Globus pallidus (tissue), 1 donor: Measurements from ENCODE around the gene ZMYM4.
"Not testable (repeated sequence)": the region's sequence is repeated elsewhere in the genome, so short reads cannot be mapped to it uniquely, and the experiment has no call there.

Experiments
- DNase-seq: peaks from one replicate; pipeline ENCODE4 v3.0.0-alpha.2; 2015; ENCODE audit warnings: low spot score

The ZMYM4 gene

DNA sequence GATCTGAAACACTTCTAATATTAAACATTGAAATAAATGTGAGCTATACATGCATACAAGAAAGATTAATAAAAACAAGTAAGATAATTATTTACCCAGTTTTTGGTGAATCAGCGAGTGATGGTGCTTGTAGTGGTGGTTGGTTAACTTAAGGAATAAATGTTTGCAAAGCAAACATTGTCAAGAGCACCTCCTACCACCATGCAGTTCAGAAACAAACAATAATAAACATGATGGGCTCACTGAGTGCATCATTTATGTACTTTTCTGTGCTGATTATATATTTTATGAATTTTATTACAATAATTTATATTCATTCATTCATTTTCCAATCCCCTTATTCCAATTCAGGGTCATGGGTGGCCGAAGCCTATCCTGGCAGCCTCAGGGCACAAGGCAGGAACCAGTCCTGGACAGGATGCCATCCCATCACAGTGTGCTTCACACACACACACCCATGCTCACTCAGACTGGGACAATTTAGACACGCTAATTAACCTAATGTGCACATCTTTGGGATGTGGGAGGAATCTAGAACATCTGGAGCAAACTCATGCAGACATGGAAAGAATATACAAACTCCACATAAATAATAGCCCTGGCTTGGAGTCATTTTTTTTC is 57.8 kb downstream of the ZMYM4 start:
- DNase-seq: no peak

DNA sequence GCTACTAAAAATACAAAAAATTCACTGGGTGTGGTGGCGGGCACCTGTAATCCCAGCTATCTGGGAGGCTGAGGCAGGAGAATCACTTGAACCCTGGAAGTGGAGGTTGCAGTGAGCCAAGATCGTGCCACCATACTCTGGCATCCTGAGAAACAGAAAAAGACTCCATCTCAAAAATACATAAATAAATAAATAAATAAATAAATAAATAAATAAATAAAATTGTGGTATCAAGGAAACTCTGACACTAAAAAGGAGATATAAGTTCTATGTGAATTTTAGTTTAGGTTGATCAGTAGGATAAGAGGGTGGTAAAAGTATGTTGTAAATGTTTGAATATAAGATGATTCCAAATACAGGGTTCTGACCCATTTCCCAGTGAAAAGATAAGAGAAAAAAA is 63.1 kb downstream of the ZMYM4 start:
- not testable (repeated sequence) for DNase-seq

DNA sequence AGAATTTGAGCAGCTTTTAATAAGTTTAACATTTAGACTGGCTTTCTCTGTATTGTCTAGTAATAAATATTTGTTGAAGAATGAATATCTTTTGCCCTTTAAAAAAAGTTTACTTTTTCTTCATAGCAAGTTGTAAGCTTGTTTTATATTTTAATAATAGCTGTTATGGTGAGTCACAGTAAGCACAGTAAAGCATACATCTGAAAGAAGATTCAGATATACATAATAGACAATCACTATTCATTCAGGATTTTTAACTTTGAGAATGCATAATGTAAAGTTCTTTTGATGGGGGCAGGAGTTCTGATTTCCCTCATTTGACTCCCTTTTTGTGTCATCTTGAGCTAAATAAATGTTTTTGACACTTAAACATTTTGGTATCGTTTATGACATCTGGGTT is 66.0 kb downstream of the ZMYM4 start:
- no peak for DNase-seq

DNA sequence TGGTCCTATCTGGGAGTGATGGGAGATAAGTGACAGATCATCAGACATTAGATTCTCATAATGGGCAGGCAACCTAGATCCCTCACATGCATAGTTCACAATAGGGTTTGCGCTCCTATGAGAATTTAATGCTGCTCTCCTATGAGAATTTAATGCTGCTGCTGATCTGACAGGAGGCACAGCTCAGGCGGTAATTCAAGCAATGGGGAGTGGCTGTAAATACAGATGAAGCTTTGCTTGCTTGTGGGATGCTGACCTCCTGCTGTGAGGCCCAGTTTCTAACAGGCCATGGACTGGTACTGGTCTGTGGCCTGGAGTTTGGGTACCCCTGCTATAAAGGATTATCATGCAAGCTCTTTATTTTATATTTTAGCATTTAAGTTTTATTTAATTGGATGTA is 72.0 kb downstream of the ZMYM4 start:
- DNase-seq: no peak

DNA sequence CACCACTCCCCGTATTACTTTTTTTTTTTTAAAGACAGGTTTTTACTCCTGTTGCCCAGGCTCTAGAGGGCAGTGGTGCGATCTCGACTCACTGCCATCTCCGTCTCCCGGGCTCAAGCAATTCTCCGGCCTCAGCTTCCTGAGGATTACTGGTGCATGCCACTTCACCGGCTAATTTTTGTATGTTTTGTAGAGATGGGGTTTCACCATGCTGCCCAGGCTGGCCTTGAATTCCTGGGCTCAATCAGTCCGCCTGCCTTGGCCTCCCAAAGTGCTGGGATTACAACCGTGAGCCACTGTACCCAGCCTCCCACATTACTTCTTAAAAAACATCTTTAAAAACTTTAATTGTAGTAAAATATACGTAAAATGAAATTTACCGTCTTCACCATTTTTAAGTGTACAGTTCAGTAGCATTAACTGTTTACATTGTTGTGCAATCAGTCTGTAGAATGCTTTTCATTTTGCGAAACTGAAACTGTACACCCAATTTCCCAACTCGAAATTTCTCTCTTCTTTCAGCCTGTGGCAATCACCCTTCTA is 77.0 kb downstream of the ZMYM4 start:
- DNase-seq: no peak

DNA sequence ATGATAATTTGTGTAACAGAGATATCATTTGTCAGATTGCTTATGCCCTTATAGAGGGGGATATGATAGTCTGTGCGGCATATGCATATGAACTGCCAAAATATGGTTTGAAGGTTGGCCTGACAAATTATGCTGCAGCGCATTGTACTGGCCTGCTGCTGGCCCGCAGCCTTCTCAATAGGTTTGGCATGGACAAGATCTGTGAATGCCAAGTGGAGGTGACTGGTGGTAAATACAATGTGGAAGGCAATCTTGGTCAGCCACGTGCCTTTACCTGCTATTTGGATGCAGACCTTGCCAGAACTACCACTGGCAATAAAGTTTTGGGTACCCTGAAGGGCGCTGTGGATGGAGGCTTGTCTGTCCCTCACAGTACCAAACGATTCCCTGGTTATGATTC is 82.4 kb downstream of the ZMYM4 start:
- DNase-seq: no peak

DNA sequence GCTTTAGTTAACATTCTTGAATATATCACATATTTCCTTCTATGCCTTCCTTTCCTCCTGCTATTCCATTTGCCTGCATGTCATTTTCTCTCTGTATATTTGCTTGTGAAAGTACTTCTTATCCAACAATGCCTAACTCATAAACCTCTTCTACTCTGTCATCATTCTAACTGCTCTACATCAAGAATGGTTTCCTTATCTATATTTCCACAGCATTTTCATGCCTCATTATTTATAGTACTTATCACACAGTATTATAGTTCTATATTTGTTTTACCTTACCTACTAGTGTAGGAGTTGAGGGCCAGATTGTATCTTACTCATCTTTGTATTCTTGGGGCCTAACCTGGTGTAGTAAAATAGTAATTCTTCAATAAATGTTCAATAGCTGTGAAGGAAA is 91.5 kb downstream of the ZMYM4 start:
- DNase-seq: no peak

DNA sequence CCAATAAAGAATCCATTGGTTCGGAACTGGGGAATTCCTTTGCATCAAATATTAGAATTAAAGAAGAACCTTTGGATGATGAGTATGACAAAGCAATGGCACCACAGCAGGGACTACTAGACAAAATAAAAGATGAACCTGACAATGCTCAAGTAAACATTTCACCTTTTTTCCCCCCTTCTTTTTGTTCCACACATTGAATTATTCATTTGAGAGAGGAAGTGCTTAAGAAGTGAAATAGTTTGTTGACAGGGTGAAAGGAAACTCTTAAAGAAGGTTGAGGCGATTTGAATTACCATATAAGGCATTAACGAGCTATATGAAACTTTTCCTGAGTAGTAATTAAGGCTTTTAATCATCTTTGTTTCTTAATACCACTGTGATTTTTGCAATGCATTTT is 93.1 kb downstream of the ZMYM4 start:
- no peak for DNase-seq

DNA sequence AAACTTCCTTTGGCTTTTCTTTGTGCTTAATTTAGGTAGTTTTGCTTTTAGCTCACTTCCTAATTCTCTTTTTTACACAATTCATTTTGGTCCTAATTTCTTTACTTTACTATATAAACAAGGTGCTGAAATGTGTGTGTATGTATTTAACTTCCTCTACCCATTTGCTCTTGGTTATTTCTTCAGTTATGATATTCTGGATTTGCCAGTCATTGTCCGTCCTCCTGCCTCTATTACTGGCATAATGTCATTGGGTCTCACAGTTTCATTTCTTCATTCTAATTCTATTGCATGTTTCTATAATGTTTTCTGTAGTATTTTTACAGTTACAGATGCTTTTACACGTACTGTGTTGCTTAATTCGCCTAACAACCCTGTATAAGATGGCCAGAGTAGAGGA is 96.2 kb downstream of the ZMYM4 start:
- no peak for DNase-seq

DNA sequence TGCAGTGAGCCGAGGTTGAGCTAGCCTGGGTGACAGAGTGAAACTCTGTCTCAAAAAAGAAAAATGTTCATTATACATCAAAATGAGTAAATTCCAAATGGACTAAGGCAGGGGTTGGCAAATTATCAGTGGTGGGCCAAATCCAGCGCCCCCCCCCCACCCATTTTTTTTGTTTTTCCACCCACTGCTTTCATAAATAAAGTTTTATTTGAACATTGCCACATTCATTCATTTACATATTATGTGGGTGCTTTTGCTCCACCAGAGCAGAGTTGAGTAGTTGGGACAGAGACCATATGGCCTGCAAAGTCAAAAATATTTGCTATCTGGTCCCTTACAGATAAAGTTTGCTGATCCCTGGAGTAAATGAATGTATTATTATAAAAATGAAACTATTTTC is 99.4 kb downstream of the ZMYM4 start:
- no peak for DNase-seq

DNA sequence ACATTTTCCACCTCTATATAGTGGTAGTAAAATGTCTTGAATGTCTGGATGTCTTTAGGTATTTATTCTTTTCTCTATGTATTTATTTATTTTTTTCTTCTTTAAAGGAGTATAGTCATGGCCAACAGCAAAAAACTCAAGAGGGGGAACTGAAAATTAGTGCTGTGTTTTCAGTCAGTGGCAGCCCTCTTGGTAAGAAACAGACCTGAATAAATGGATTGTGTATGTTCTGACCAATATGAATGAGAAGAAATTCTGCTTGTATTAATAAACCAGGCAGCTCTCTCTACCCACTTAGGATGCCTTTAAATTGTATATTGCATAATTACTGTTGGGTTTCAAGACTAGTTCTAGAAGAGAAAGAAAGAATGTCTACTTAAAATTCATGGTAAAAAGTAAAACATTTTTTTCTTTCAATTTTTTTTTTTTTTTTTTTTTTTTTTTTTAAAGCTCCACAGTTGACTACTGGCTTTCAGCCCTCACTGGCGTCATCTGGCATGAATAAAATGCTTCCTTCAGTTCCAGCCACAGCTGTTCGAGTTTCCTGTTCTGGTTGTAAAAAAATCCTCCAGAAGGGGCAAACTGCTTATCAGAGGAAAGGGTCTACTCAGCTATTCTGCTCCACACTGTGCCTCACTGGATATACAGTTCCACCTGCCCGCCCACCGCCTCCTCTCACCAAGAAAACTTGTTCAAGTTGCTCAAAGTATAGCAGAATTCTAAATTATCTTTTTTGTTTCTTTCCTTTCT is 101.6 kb downstream of the ZMYM4 start:
- DNase-seq: peak; percentile 85

DNA sequence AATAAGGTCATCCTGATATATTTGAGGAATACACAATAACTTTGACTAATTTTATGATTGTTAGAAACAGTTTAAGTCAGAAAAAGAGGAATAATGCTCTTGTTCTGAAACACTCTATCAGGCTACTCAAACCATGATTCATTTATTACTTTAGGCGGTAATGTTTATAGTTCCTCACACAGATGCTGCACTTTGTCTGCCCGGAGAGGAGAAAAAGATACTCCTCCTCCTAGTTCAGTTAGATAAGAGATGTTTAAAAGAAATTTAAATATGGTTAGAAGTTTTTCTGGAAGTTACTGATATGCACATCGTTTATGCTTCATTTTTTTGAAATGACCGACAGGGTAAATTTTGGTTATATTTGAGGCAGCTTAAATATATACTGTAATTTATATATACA is 103.0 kb downstream of the ZMYM4 start:
- no peak for DNase-seq

DNA sequence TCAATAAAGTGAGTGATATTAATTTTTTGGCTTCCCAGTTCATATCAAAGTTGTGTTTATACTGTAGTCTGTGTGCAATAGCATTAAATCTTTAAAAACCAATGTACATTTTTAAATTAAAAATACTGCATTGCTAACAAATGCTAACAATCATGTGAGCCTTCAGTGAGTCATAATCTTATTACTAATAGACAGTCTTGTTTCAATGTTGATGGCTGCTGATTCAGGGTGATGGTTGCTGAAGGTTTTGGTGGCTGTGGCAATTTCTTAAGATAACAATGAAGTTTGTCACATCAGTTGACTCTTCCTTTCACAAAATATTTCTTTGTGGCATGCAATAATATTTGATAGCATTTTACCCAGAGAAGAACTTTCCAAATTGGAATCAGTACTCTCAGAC is 109.0 kb downstream of the ZMYM4 start:
- no peak for DNase-seq

DNA sequence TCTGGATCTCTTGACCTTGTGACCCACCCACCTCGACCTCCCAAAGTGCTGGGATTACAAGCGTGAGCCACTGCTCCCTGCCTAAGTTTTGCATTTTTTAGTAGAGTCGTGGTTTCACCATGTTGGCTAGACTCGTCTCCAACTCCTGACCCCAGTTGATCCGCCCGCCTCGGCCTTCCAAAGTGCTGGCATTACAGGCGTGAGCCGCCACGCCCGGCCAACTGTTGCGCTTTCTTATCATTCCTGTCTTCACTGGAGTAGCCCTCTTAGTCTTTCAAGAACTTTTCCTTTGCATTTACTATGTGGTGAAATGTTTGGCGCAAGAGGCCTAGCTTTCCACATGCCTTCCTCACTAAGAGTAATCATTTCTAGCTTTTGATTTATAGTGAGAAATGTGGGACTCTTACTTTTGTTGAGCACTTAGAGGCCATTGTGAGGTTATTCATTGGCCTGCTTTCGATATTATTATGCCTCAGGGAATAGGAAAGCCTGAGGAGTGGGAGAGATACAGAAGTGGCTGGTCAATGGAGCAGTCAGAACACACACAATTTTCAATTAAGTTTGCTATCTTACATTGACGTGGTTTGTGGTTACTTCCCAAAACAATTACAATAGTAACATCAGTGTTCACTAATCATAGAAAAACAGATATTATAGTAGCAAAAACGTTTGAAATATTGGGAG is 111.0 kb downstream of the ZMYM4 start:
- DNase-seq: no peak

DNA sequence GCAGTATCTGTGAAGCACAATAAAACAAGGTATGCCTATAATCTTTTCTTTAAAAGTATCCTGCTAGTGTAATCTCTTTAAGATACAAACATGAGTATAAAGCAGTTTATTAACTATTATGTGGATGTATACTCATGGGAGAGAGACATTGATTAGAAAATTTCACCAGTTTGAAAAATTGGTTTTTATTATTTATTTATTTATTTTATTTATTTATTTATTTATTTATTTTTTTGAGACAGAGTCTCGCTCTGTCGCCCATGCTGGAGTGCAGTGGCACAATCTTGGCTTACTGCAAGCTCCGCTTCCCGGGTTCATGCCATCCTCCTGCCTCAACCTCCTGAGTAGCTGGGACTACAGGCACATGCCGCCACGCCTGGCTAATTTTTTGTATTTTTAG is 111.6 kb downstream of the ZMYM4 start:
- DNase-seq: not testable (repeated sequence)

DNA sequence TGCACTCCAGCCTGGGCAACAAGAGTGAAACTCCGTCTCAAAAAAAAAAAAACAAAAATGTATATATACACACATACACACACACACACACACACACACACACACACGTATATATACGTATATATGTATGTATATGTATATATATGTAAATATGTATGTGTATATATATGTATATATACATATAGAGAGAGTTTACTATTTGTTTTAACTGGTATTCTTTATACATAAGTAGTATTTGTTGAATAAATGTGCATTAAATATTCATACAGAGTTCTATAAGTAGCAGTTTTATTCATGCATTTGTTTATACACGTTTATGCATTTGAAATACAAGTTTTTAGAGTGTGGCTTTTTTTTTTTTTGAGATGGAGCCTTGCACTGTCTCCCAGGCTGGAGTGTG is 113.6 kb downstream of the ZMYM4 start:
- DNase-seq: no peak

DNA sequence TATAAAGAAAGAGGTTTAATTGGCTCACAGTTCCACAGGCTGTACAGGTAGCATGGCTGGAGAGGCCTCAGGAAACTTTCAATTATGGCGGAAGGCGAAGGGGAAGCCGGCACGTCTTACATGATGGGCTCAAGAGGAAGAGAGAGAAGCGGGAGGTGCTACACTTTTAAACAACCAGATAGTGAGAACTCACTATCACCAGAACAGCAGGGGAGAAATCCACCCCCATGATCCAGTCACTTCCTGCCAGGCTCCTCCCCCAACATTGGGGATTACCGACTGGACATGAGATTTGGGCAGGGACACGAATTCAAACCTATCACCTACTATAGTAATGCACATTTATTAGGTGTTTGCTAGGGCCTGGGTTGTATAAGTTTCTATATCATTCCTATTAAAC is 117.8 kb downstream of the ZMYM4 start:
- no peak for DNase-seq

DNA sequence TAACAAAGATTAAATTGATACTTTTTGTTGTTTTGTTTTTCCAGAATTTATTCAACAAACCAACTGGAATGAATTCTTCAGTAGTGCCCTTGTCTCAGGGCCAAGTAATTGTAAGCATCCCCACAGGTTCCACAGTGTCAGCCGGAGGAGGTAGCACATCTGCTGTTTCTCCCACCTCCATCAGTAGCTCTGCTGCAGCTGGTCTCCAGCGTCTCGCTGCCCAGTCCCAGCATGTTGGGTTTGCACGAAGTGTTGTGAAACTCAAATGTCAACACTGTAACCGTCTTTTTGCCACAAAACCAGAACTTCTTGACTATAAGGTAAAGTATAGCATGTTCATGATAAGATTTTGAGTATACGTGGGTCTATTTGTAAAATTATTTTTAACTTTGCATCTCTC is 118.5 kb downstream of the ZMYM4 start:
- no peak for DNase-seq

DNA sequence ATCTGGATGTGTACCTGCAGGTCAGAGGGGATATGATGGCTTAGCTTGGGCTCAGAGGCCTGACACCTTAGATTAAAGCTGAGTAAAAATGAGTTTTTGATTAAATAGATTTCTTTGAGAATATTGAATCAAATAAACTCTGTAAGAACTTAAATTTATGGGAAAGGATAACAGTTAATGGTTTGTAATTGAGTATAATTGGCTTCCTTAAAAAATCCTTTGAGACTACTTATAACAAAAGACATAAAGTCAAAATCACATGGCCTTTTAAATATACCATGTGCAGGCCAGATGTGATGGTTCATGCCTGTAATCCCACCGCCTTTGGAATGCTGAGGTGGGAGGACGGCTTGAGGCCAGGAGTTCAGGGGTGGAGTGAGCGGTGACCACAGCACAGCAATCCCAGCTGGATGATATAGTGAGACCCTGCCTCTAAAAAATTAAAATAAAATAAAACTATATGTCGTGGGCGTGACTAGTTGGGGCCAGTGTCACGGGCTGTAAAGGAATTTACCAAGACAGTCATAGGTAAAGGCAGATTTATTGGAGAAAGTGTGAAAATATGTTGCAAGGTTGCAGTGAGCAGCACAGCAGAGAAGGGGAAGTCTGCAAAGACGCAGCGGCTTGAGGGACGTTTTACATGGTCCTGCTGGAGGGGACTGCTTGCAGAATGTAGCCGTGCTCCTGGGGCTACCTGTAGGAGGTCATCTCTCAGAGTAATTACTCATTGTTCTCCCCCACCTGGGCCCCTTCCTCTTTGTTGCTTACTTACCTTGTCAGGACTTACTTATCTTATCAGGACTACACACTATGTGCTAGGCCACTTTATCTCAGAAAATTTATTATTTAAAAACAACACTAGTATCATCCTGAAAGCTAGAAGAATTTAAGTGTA is 122.3 kb downstream of the ZMYM4 start:
- no peak for DNase-seq

DNA sequence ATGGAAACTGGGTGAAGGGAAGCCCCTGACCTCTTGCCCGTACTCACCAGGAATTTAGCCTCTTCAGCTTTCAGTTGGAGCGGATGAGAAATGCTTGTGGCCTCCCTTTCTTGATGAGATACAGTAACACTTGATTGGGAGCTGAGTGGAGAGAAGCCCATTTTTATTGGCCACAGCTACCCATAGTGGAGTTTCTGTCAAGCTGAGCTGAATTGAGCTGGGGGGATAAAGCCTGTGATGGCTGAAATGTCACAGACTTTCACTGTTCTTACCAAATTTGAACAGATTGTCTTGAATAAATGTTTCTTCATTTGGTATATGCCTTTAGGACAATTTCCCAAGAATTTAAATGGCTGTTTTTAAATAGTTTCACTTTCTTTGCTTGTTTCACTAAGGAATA is 125.9 kb downstream of the ZMYM4 start:
- DNase-seq: no peak

DNA sequence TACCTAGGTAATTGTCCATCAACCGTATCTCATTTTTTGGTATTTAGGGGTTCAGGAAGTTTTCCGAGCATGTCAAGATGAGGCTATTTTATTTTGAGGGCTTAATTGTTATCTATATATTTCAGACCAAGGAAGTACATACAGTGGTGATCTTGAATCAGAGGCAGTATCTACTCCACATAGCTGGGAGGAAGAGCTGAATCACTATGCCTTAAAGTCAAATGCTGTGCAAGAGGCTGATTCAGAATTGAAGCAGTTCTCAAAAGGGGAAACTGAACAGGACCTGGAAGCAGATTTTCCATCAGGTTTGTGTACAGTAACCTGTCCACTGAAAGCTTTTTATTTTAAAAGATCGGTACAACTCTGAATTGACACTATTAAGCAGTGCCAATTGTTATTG is 130.2 kb downstream of the ZMYM4 start:
- no peak for DNase-seq

DNA sequence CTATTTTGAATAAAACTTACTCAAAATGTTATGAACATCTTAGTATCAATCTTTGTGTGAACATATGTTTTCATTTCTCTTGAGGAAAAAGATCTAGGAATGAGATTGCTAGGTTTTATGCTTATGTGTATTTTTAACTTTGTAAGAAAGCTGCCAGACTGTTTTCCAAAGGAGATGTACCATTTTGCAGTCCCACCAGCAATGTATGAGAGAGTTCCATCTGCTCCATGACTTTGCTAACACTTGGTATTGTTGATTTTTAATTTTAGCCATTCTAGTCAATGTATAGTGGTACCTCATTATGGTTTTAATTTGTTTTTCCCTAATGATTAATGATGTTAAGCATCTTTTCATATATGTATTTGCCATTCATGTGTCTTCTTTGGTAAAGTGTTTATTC is 132.5 kb downstream of the ZMYM4 start:
- no peak for DNase-seq
